Measurements from ENCODE around the gene NOL4L.
A peak's percentile ranks its signal among the peaks of the same experiment; 100 is the strongest.

Gene NOL4L

GRCh38 chr20:32560482-32560988 is 24.6 kb downstream of the NOL4L start:
- no peak for DNase-seq

- DNase-seq, result no peak
Measured at GRCh38 chr20:32559753-32560380, 25.3 kb downstream of the NOL4L start.

- DNase-seq, result no peak
Measured at GRCh38 chr20:32559205-32559752, 25.9 kb downstream of the NOL4L start.

- DNase-seq, result no peak
Measured at GRCh38 chr20:32558526-32558925, 26.6 kb downstream of the NOL4L start.

- DNase-seq, result no peak
Measured at GRCh38 chr20:32557319-32557718, 27.8 kb downstream of the NOL4L start.

- DNase-seq, result no peak
Measured at GRCh38 chr20:32556312-32557184, 28.6 kb downstream of the NOL4L start.

GRCh38 chr20:32555584-32555983 is 29.5 kb downstream of the NOL4L start:
- no peak for DNase-seq

GRCh38 chr20:32554965-32555289 is 30.2 kb downstream of the NOL4L start:
- DNase-seq, result no peak

GRCh38 chr20:32553618-32554017 is 31.5 kb downstream of the NOL4L start:
- DNase-seq, result no peak

- DNase-seq, result no peak
Measured at GRCh38 chr20:32551693-32552092, 33.4 kb downstream of the NOL4L start.

- DNase-seq, result no peak
Measured at GRCh38 chr20:32549842-32550241, 35.3 kb downstream of the NOL4L start.

- no peak for DNase-seq
Measured at GRCh38 chr20:32547753-32548034, 37.4 kb downstream of the NOL4L start.

GRCh38 chr20:32546918-32547752 is 38.0 kb downstream of the NOL4L start:
- DNase-seq, result no peak

- peak; percentile 78 for DNase-seq
Measured at GRCh38 chr20:32544893-32545840, 40.0 kb downstream of the NOL4L start.

GRCh38 chr20:32544260-32544722 is 40.8 kb downstream of the NOL4L start:
- no peak for DNase-seq

GRCh38 chr20:32543570-32544259 is 41.4 kb downstream of the NOL4L start:
- DNase-seq, result no peak

GRCh38 chr20:32542259-32542615 is 42.9 kb downstream of the NOL4L start:
- no peak for DNase-seq

GRCh38 chr20:32541323-32542258 is 43.5 kb downstream of the NOL4L start:
- no peak for DNase-seq

GRCh38 chr20:32539817-32540675 is 45.1 kb downstream of the NOL4L start:
- DNase-seq, result no peak
